PC-3 (cell line): Measurements from ENCODE around the gene ST8SIA5. TPM values are rescaled to one million over a fixed set of nuclear protein-coding genes. Genes with fewer than 3 reads are reported as not detected.
"Not testable (repeated sequence)": the region's sequence is repeated elsewhere in the genome, so short reads cannot be mapped to it uniquely, and the experiment has no call there.

ENCODE experiments used
- ATAC-seq: fragments of 200-7000 bp; cut with Tn5 transposase; 2 replicates; pipeline ENCODE4 v1.9.1; 2020; ENCODE audit warnings: mild to moderate bottlenecking, moderate library complexity
- Bru-seq: library from RNA; stranded (reverse); fragments of 400-500 nt; gene quantifications from one replicate; lab custom pipeline; 2021; lab: Mats Ljungman, UMichigan
- BruChase-seq, 2 experiments: library from RNA; stranded (reverse); fragments of 400-500 nt; gene quantifications; one replicate each; lab custom pipeline; 2021; lab: Mats Ljungman, UMichigan
- BruUV-seq: library from RNA; stranded (reverse); fragments of 400-500 nt; replicated peaks from 2 replicates; lab custom pipeline; 2021; lab: Mats Ljungman, UMichigan
- CTCF ChIA-PET: fragments of 300-600 bp; sonication (Branson Sonifier 250); formaldehyde crosslinking; loops from one replicate; lab custom pipeline; 2022; ENCODE audit warnings: antibody characterized with exemption; lab: Charles Lee
- POLR2A ChIA-PET: fragments of 300-600 bp; sonication (Branson Sonifier 250); formaldehyde crosslinking; loops from one replicate; lab custom pipeline; 2022; ENCODE audit warnings: antibody characterized with exemption; ENCODE audit not compliant: unreplicated experiment; lab: Charles Lee
- DNase-seq: peaks from one replicate; pipeline ENCODE4 v3.0.0-alpha.2; 2015
- H2AFZ ChIP-seq: fragments of 300-600 bp; sonication (generic); 2 replicates; pipeline ENCODE4 v1.6.0; 2016; ENCODE audit warnings: antibody characterized with exemption, low read length
- H3F3A ChIP-seq: fragments of 300-600 bp; sonication (generic); one replicate; pipeline ENCODE4 v1.6.0; 2017; ENCODE audit warnings: antibody characterized with exemption, low read length, control low read depth, mild to moderate bottlenecking; ENCODE audit not compliant: unreplicated experiment
- H3K27ac ChIP-seq: fragments of 300-600 bp; sonication (generic); 2 replicates; pipeline ENCODE4 v1.5.1; 2016; ENCODE audit warnings: mild to moderate bottlenecking, low read length
- H3K27me3 ChIP-seq: fragments of 300-600 bp; sonication (generic); 2 replicates; pipeline ENCODE4 v1.6.1; 2016; ENCODE audit warnings: low read length, mixed read lengths
- H3K36me3 ChIP-seq: fragments of 300-600 bp; sonication (generic); 2 replicates; pipeline ENCODE4 v1.6.1; 2016; ENCODE audit warnings: low read depth, mixed run types, low read length, mixed read lengths
- H3K4me1 ChIP-seq: fragments of 300-600 bp; sonication (generic); 2 replicates; pipeline ENCODE4 v1.5.1; 2016; ENCODE audit warnings: low read length; ENCODE audit not compliant: insufficient read depth
- H3K4me2 ChIP-seq: fragments of 300-600 bp; sonication (generic); 2 replicates; pipeline ENCODE4 v1.6.0; 2016; ENCODE audit warnings: low read length
- H3K4me3 ChIP-seq: fragments of 300-600 bp; sonication (generic); 2 replicates; pipeline ENCODE4 v1.5.1; 2016; ENCODE audit warnings: mild to moderate bottlenecking, low read length, mixed read lengths
- H3K79me2 ChIP-seq: fragments of 300-600 bp; sonication (generic); 2 replicates; pipeline ENCODE4 v1.6.1; 2017; ENCODE audit warnings: low read length, mixed read lengths
- H3K9ac ChIP-seq: fragments of 300-600 bp; sonication (generic); 2 replicates; pipeline ENCODE4 v1.6.0; 2016; ENCODE audit warnings: mild to moderate bottlenecking, low read length
- H3K9me2 ChIP-seq: fragments of 300-600 bp; sonication (generic); replicated peaks from 2 replicates; pipeline ENCODE4 v1.6.1; 2016; ENCODE audit warnings: mixed run types, low read length, mixed read lengths
- H3K9me3 ChIP-seq: fragments of 300-600 bp; sonication (generic); 2 replicates; pipeline ENCODE4 v1.6.1; 2016; ENCODE audit warnings: low read length, mixed read lengths
- H4K20me1 ChIP-seq: fragments of 300-600 bp; sonication (generic); 2 replicates; pipeline ENCODE4 v1.6.1; 2016; ENCODE audit warnings: low read length, mixed read lengths
- EZH2 ChIP-seq: fragments of 300-600 bp; sonication (generic); IDR thresholded peaks from one replicate; pipeline ENCODE4 v1.6.1; 2017; ENCODE audit warnings: antibody characterized with exemption, mild to moderate bottlenecking, low read length; ENCODE audit not compliant: unreplicated experiment
- EZH2phosphoT487 ChIP-seq: fragments of 300-600 bp; sonication (generic); IDR thresholded peaks from 2 replicates; pipeline ENCODE4 v1.6.1; 2018; ENCODE audit warnings: mild to moderate bottlenecking, antibody characterized with exemption, low read length, borderline replicate concordance
- intact Hi-C: fragments of 100-400 bp; cut with micrococcal nuclease; formaldehyde crosslinking; loops from 2 replicates; pipeline ENCODE4 v1.9.0; 2023
- long read RNA-seq: library from polyadenylated mRNA; unstranded; transcript quantifications from one replicate; pipeline ENCODE4 v2.0.0, GENCODE V29; 2021; ENCODE audit not compliant: unreplicated experiment
- total RNA-seq: library from RNA; depleted of rRNA; stranded (reverse); fragments of >200 nt; gene quantifications from 2 replicates; pipeline ENCODE4 v1.2.3, GENCODE V29; 2014; rRNA removed
- TF ChIP-seq, protein P1 (sequence below): fragments of 300-600 bp; sonication (generic); conservative IDR thresholded peaks from 2 replicates; pipeline ENCODE4 v1.5.1; 2017; ENCODE audit warnings: antibody characterized with exemption, low read depth, mild to moderate bottlenecking, low read length

Gene ST8SIA5, protein sequence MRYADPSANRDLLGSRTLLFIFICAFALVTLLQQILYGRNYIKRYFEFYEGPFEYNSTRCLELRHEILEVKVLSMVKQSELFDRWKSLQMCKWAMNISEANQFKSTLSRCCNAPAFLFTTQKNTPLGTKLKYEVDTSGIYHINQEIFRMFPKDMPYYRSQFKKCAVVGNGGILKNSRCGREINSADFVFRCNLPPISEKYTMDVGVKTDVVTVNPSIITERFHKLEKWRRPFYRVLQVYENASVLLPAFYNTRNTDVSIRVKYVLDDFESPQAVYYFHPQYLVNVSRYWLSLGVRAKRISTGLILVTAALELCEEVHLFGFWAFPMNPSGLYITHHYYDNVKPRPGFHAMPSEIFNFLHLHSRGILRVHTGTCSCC
- total RNA-seq (0.04 TPM in 1 of 2 replicates, not detected in the other), Bru-seq, nascent RNA (percentile 17 among the genes with signal in this experiment), BruChase-seq, experiment 1, labeled RNA remaining after a 6-hour chase (percentile 52 among the genes with signal in this experiment), BruChase-seq, experiment 2, labeled RNA remaining after a 2-hour chase (percentile 55 among the genes with signal in this experiment)
- long read RNA-seq, partial matches to known transcripts, result 0 of 1 reads
- long read RNA-seq, other reads (novel, unspliced or antisense), result 1 of 1 reads

DNA sequence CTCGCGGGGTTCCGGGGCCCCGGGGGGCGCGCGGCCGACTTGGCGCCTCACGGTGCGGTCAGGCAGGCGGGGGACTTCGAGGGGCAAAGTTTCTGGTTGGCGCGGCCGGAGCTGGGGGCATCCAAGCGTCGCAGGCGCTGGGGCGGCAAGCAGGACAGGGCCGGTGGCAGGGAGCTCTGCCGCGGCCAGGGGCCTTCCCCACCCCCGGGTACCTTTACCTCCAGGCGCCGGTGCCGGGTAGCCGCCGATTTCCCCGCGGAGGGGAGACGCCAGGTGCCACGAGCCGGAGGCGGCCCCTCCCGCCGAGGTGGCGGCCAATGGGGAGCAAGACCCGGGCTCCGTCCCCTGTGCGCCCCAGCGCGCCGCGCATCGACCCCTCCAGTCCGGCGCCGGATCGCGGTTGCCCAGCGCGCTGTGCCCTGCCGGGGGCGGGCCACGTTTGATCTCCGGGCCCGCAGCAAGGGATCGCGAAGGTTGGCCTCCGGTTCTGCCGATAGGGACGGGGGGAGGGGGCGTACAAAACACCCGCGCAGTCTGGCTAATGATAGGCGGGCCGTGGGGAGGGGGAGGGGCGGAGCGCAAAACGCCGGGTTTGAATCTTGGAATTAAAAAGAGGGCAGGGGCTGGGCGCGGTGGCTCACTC lies at the start of gene ST8SIA5:
TSS of gene ST8SIA5 (minus strand) at position 495 of the 643 bp plus-strand sequence. CDS start 545 bp downstream, outside the sequence.
- Histone ChIP-seq H3K79me2 (no peaks in the 10 kb centered on the region), H3K9me3 (no peaks in the 10 kb centered on the region), H3F3A (no peaks in the 10 kb centered on the region), H3K4me2 (no peak within 1 kb of the TSS), H3K4me3 (no peak within 1 kb of the TSS), H3K9ac (no peak within 1 kb of the TSS), H3K9me2 (no peaks in the 10 kb centered on the region), H4K20me1 (no peaks in the 10 kb centered on the region), H3K27ac (no peak within 1 kb of the TSS), H3K4me1 (no peaks in the 10 kb centered on the region), H2AFZ (no peak within 1 kb of the TSS), H3K27me3 (no peaks in the 10 kb centered on the region), H3K36me3 (no peaks in the 10 kb centered on the region)
- no peak for TF ChIP-seq EZH2phosphoT487
- no peak for TF ChIP-seq EZH2
- TF ChIP-seq, protein P1, sequence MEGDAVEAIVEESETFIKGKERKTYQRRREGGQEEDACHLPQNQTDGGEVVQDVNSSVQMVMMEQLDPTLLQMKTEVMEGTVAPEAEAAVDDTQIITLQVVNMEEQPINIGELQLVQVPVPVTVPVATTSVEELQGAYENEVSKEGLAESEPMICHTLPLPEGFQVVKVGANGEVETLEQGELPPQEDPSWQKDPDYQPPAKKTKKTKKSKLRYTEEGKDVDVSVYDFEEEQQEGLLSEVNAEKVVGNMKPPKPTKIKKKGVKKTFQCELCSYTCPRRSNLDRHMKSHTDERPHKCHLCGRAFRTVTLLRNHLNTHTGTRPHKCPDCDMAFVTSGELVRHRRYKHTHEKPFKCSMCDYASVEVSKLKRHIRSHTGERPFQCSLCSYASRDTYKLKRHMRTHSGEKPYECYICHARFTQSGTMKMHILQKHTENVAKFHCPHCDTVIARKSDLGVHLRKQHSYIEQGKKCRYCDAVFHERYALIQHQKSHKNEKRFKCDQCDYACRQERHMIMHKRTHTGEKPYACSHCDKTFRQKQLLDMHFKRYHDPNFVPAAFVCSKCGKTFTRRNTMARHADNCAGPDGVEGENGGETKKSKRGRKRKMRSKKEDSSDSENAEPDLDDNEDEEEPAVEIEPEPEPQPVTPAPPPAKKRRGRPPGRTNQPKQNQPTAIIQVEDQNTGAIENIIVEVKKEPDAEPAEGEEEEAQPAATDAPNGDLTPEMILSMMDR, result no peak
- POLR2A ChIA-PET, result no interaction called here
- CTCF ChIA-PET, result no interaction called here
- intact Hi-C loops, result no loop called here
- DNase-seq (no peak), ATAC-seq (no peak)
- no TSS peak for BruUV-seq

DNA sequence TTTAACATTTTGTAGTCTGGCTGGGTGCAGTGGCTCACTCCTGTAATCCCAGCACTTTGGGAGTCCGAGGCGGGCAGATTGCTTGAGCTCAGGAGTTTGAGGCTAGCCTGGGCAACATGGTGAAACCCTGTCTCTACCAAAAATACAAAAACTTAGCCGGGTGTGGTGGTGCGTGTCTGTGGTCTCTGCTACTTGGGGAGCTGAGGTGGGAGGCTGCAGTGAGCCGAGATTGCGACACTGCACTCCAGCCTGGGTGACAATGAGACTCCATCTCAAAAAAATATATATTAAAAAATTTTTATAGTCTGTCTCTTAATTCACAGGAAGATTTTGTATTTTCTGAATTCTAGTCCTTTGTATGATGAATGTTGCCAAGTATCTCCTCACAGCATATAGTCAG lies 39.1 kb upstream of the ST8SIA5 start:
- H3K9ac ChIP-seq, DNase-seq, H3K4me2 ChIP-seq, H2AFZ ChIP-seq, H3K36me3 ChIP-seq, H3K79me2 ChIP-seq, BruUV-seq, H4K20me1 ChIP-seq, H3K4me1 ChIP-seq, ATAC-seq, CTCF ChIA-PET, H3K4me3 ChIP-seq, H3F3A ChIP-seq, H3K27me3 ChIP-seq, intact Hi-C loops, H3K9me2 ChIP-seq, H3K9me3 ChIP-seq, POLR2A ChIA-PET, H3K27ac ChIP-seq: not testable (repeated sequence)

DNA sequence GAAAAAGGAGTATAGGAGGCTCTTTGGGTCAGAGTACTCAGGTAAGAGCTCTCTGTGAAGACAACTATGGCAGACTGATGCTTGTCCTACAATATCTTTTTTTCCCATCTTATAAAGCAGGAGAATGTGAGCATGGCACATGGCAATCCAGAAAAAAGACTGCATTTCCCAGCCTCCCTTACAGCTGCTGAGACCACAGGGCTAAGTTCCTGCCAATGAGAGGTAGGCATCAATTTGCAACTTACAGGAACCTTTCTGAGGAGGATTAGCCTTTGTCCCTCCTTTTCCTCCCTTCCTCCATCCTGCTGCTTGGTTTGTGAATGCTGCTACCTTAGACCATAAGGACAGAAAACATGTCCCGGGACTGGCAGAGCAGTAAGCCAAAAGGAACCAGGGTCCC lies 37.8 kb upstream of the ST8SIA5 start:
- H3K27me3 ChIP-seq, result no peaks in the 10 kb centered on the region
- no TSS peak for BruUV-seq

More for the DNA sequence above, 37.8 kb upstream of the ST8SIA5 start:
- H3F3A ChIP-seq, result no peaks in the 10 kb centered on the region
- POLR2A ChIA-PET, result no interaction called here
- H3K9me3 ChIP-seq, result no peaks in the 10 kb centered on the region
- no peak overlapping the region for H3K4me2 ChIP-seq
- no peak overlapping the region for H3K4me3 ChIP-seq
- TF ChIP-seq, protein P1, result no peak
- TF ChIP-seq EZH2, result no peak
- no peak for TF ChIP-seq EZH2phosphoT487
- CTCF ChIA-PET, result no interaction called here
- ATAC-seq (no peak), DNase-seq (no peak)
- H3K9me2 ChIP-seq, result no peaks in the 10 kb centered on the region
- intact Hi-C loops, result no loop called here
- H3K4me1 ChIP-seq, result no peaks in the 10 kb centered on the region
- no peaks in the 10 kb centered on the region for H3K36me3 ChIP-seq
- no peak overlapping the region for H3K27ac ChIP-seq
- H3K79me2 ChIP-seq, result no peaks in the 10 kb centered on the region
- H2AFZ ChIP-seq, result no peak overlapping the region
- H3K9ac ChIP-seq, result no peak overlapping the region
- H4K20me1 ChIP-seq, result no peaks in the 10 kb centered on the region
